HFF-Myc (cell line): Measurements from ENCODE around the gene YTHDF1.
"Not testable (repeated sequence)": the region's sequence is repeated elsewhere in the genome, so short reads cannot be mapped to it uniquely, and the experiment has no call there.

Experiments used
- DNase-seq: peaks from one replicate; pipeline ENCODE4 v3.0.0-alpha.2; 2011; ENCODE audit warnings: low read depth; ENCODE audit errors: extremely low read depth
- H3K4me3 ChIP-seq: replicated peaks from 2 replicates; pipeline ENCODE4 v1.5.1; 2011; ENCODE audit warnings: low read depth, mild to moderate bottlenecking, control low read depth, low read length
- CTCF ChIP-seq: IDR thresholded peaks from 2 replicates; pipeline ENCODE4 v1.5.1; 2012; ENCODE audit warnings: mild to moderate bottlenecking, low read depth, low read length, control low read depth; ENCODE audit errors: missing control alignments

Gene YTHDF1

GRCh38 chr20:63223826-63224207 lies 7.9 kb upstream of the YTHDF1 start:
- no peak for DNase-seq
- H3K4me3 ChIP-seq = no peak overlapping the region
- TF ChIP-seq CTCF = no peak

- TF ChIP-seq CTCF = peak; percentile 82
- H3K4me3 ChIP-seq = no peak overlapping the region
- DNase-seq = no peak
These were observed 7.3 kb upstream of the YTHDF1 start for GRCh38 chr20:63223121-63223825.

DNA sequence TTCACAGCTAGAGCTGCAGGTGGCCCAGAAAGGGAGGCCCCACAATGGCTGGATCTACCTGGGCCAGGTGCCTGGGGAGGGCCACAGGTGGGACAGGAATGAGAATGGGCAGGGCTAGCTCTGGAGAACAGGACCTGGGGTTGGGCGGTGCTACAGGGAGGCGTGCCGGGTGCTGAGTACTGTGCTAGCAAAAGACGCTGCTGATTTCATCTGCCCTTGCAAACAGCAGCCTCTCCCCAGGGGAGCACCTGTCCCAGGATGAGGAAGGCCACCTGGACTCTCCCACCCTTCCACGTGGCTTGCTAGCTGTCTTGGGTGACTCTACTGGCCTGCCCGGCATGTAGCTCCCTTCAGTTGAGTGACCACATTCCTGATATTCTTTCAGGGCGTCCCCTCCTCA lies 6.6 kb upstream of the YTHDF1 start:
- TF ChIP-seq CTCF = no peak
- DNase-seq = no peak
- no peak overlapping the region for H3K4me3 ChIP-seq

- not testable (repeated sequence) for H3K4me3 ChIP-seq, DNase-seq
These were observed 5.6 kb upstream of the YTHDF1 start for GRCh38 chr20:63221400-63222053.

DNA sequence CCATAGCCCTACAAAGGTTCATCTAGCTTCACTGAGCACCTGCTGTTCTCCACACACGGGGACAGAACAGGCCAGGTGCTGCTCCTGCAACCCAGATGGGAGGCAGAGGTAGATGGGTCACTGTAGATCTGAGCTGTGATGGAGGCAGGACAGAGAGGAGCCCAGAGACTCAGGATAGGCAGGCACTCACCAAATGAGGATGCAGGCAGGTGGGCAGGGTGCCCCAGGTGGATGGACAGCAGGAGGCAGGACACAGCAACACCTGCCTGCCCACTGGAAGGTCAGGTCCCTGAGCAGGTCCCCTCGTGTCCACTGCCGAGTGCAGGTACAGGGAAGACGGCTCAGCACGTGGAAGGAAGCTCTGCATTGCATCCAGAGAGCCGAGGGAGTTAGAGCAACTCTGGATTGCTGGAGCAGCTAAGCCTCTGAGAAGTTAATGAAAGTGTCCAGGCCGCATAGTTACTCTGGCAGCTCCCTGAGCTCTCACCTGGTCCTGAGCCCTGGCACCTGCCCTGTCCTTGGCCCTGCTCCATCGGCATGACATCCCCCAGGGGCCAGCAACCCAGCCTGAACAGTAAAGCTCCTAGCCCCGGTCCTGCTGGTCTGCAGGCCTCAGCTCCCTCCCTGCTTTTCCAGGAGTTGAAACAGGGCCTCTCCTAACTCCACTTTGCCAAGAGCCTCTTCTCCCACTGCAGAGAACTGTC lies 4.9 kb upstream of the YTHDF1 start:
- H3K4me3 ChIP-seq = no peak overlapping the region
- no peak for TF ChIP-seq CTCF

GRCh38 chr20:63219866-63220521 lies 4.1 kb upstream of the YTHDF1 start:
- no peak overlapping the region for H3K4me3 ChIP-seq
- TF ChIP-seq CTCF = no peak
- no peak for DNase-seq

More for the DNA sequence above, 4.9 kb upstream of the YTHDF1 start:
- DNase-seq = no peak

DNA sequence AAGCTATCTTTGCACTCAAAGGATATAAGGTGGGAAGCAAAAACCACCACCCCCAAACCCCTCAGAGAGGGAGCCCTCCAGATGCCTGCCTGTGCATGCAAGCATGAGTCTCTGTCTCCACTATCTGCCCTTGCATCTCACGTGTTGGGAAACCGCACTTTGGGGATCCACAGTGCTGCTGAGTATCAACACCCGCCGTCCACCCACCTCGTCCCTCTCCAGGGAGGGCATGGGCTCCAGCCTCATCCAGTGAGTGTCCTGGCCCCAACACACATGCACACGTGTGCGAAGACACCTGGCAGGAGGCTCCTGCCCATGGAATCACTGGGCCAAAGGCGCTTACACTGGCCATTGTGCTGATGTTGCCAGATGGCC lies 3.5 kb upstream of the YTHDF1 start:
- no peak for TF ChIP-seq CTCF

More for the DNA sequence above, 3.5 kb upstream of the YTHDF1 start:
- no peak overlapping the region for H3K4me3 ChIP-seq
- DNase-seq = no peak
